ENCODE results near the gene SIRT7.
"Not testable (repeated sequence)": the region's sequence is repeated elsewhere in the genome, so short reads cannot be mapped to it uniquely, and the experiment has no call there.

The SIRT7 gene

DNA sequence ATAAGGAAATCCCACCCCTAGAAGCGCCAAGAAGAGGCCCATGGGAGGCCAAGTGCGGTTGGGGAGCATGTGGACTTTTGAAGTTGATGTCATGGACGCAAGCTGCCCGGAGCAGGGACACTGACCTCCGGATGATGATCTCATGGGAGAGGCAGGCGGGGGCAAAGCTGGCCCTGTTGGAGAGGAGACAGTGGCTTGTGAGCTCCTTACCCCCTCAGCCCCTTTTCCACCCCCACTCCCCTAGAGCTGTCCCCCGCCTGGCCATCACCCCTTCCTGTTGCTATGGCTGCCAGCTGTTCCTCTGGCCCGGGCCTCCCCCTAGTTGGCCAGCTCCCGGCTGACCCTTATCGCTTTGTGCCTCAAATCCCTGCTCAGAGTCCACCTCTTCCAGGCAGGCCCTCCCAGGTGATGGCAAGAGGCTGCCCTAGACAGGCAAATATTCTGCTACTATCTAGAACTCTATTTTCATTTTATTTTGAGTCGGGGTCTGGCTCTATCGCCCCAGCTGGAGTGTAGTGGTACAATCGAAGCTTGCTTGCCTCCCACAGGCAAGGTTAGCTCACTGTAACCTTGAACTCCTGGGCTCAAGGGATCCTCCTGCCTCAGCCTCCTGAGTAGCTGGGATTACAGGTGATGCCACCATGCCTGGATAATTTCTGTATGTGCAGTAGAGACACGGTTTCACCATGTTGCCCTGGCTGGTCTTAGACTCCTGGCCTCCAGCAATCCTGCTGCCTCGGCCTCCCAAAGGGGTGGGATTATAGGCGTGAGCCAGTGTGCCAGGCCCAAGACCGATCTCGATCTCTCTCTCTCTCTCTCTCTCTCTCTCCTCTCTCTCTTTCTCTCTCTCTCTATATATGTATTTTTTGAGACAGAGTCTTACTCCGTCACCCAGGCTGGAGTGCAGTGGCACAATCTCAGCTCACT lies 36.4 kb upstream of the SIRT7 start:
- no peak for FAIRE-seq

DNA sequence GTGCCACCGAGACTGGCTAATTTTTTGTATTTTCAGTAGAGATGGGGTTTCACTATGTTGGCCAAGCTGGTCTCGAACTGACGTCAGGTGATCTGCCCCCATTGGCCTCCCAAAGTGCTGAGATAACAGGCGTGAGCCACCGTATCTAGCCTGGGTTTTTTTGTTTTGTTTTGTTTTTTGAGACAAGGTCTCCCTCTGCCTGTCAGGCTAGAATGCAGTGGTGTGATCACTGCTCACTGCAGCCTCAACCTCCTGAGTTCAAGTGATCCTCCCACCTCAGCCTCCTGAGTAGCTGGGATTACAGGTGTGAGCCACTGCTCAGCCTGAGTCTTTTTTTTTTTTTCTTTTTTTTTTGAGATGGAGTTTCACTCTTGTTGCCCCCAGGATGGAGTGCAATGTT lies 35.5 kb upstream of the SIRT7 start:
- FAIRE-seq, result not testable (repeated sequence)

DNA sequence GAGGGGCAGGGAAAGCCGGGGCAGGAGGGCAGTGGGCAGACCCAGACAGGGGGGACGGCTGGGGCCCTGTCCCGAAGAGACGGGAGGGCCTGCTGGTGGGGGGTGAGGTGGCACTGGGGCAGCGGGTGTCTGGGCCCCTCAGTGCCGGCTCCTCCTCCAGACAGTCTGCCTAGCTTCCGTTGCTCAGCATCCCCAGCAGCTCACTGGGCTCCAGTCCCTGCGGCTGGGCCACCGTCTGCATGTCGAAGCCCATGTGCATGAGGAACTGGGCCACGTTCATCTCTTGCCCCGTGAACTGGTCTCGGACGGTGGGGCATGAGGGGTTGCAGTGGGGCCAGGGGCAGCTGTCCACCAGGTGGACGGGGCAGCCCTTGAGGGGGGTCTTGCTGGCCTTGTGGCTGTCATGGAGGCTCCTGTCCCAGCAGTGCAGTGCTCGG lies 34.8 kb upstream of the SIRT7 start:
- no peak for FAIRE-seq

DNA sequence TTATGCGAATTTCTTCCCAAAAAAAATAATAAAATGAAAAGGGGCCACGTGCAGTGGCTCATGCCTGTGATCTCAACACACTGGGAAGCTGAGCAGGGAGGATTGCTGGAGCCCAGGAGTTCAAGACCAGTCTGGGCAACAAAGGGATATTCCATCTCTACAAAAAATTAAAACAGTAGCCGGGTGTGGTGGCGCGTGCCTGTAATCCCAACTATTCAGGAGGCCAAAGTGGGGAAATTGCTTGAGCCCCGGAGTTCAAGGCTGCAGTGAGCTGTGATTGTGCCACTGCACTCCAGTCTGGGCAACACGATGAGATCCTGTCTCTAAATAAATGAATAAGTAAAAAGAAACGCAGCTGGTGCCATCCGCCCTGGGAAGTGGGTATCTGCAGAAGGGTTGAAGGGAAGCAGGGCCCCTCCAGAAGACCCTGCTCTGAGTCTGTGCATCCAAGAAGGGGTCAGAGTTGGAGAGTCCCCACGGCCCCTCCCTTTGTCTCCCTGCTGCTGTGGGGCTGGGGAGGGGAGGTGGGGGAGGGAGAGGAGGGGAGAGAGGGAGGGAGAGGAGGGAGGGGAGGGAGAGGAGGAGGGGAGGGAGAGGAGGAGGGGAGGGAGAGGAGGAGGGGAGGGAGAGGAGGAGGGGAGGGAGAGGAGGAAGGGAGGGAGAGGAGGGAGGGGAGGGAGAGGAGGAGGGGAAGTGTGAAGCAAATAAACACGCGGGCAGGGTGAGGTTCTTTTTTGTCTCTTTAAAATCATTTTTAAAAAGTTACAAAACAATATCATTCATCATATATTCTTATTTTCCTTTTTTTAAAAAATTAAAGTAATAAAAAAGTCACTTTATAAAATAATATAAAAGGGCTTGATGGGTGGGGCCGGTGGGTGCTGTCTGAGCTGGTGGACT lies 34.1 kb upstream of the SIRT7 start:
- FAIRE-seq, result no peak

DNA sequence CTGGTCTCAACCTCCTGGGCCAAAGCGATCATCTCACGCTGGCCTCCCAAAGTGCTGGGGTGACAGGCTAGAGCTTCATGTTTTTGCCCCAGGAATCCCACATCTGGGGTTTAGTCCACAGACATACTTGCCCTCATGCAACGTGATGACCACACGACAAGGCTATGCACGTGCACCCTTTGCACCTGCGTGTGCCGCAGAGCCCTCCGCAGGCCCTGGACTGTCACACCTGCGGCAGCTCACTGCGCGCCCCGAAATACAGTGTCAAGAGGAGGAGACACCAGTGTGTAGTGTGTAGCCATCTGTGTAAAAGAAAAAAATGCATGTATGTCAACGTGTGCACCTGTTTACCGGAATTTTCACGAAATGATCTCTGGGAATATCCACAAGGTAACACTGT lies 32.5 kb upstream of the SIRT7 start:
- no peak for FAIRE-seq

DNA sequence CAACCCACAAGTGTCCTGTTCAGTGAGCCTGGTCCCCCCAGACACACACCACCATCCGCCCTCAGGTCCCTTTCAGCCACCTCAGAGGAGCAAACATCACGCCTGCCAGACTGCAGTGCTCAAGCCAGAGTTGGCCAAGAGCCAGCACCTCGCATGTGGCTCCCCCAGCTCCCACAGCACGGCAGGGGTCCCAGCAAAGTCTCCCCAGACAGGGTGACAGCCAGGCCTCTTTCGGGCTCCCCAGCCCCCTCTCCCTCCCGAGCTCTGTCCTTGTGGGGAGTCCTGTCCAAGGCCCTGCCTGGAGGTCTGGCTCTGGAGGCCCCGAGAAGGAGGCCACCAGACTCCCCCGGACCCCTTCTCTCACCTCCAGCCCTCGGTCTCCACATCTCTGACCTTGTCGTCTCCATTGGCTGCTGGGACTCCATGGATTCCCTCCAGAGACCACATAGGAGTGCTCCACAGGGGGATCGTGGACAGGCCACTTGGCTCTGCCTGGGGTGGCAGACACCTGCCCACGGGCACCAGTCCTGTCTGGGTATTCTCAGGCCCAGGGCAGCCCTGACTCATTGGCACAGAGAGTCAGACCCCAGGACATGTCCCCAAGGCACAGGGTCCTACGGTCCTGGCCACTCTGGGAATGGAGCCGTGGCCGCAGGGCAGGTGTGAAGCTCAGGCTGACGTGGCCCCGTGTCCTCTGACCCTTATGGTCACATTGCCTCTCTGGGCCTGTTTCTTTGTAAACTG lies 30.8 kb upstream of the SIRT7 start:
- no peak for FAIRE-seq

DNA sequence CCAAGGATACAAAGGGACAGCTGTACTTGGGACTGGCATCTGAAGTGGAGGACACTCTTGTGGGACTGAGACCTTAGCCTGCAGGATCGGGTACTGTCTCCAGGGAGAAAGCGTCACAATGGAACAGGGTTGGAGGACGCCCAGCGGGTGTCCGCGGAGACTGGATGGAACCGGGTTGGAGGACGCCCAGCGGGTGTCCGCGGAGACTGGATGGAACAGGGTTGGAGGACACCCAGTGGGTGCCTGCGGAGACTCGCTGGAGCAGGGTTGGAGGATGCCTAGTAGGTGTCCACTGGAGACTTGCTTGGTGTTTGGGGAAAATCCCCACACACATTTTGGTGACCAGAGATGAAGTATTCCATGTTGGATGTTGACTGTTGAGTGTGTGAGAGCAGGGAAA lies 29.2 kb upstream of the SIRT7 start, which contains the start of gene MYADML2:
MYADML2 (minus strand) TSS at position 45 of the 400 bp plus-strand sequence. CDS start 5,492 bp downstream, outside the sequence.
- FAIRE-seq, result no peak

DNA sequence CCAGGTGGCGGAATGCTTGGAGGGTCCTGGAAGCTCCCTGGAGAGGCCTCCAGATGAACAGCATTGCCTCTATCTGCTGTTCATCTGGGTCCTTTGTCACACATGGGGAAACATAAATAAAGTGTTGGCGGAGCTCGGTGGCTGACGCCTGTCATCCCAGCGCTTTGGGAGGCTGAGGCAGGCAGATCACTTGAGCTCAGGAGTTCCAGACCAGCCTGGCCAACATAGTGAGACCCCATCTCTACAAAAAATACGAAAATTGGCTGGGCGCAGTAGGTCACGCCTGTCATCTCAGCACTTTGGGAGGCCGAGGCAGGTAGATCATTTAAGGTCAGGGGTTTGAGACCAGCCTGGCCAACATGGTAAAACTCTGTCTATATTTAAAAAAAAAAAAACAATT lies 26.9 kb upstream of the SIRT7 start:
- no peak for FAIRE-seq

DNA sequence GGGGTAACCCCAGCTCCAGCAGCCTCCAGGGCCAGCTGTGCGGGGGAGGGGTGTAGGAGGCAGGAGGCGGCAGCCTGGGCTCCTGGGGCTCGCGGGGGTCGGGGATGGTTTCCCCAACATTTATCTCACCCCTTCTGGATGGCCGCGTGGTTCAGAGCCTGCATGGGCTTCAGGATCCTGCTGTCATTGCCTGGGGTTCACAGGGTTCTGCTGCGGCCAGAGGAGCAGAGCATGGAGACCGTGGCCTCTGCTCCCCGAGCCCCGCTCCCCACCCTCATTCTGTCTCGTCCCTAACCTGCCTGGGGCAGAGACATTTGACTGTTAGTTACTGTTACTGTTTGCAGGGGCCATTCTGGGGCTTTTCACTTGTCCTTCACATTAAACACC lies 24.2 kb upstream of the SIRT7 start:
- FAIRE-seq, result no peak

DNA sequence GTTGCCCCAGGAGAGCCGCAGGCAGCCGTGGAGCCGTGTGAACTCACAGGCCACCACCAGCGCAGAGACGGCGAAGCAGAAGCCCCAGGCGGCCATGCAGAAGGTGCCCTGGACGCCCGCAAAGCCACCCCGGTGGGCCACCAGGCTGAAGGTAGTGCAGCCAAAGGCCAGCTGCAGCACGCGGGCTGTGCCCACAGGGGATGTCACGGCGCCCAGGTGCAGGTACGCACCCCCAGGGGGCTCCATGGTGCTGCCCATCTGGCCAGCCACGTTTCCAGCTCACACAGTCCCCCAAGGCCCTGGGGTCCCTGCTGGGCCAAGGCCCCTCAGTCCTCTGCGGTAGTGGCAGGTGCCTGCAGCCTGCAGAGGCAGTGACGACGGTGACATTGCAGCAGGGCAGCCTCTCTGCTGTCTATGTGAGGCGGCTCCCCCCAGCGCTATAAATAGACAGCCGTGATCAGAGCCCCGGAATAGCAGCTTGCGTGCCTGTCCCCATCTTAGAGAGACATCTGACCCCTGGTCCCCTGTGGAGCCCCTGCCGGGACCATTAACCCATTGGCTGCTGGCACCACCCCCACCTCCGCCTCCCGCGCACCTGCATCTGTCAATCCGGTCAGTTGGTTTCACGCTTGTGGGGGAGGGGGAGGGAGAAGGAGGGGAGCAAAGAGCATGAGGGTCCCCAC lies 23.6 kb upstream of the SIRT7 start:
- FAIRE-seq, result no peak

DNA sequence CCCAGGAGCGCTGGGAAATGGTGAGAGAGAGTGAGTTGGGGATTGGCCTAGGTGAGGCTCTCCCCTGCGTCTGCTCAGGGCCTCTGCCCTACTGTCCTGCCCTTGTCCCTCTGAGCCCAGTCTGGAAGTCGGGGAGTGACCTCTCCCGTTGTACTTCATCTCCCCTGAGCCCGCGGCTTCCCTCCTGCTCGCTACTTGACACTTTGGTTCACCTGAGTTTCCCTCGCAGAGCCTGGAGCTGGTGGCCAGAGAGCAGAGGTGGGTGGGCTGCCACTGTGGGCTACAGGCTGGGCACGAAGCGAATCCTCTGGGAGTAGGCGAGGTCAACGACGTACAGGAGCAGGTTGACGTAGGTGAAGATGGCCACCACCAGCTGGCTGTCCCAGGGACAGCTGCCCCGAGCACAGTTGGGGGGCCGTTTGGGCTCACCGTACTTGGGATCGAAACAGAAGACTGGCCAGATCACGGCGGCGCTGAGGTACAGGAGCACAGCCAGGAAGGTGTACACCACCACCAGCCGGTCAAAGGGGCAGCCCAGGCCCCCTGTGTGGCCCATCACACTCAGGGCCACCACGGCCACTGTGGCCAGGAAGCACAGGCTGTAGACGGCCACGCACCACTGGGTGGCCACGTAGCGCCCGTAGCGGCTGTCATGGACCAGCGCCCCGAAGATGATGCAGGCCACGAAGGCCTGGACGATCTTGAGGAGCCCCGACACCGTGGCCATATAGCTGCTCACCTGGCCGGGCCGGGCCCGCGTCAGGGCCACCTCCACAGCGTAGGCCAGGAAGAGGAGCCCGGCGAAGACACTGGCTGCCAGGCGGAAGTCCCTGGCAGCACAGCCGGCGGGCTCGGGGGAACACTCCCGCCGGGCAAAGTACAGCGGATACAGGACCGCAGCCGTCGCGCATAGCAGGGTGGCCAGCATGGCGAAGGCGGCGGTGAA lies 22.8 kb upstream of the SIRT7 start:
- FAIRE-seq, result no peak

DNA sequence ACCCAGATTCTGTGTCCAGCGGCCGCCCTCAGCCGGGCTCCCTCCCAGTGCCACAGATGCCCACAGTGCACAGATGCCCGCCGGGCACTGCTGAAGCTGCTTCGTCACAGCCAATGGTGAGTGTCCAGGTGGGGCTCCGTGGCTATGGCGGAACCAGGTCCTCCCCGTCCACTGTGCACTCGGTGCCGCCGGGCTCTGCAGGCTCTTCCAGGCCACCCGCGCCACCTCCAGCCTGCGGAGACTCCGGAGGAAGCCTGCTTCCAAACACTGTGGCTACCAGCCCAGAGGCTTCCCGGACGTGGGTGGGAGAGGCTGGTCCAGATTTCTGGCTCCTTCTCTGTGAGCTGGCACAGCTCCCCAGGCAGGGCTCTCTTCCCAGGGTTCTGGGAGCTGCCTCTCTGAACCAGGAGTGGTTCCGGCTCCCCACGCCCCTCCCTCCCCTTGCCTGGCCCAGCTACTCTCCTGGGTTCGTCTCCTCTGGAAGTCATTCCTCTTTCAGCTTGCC lies 22.0 kb upstream of the SIRT7 start:
- FAIRE-seq, result no peak

DNA sequence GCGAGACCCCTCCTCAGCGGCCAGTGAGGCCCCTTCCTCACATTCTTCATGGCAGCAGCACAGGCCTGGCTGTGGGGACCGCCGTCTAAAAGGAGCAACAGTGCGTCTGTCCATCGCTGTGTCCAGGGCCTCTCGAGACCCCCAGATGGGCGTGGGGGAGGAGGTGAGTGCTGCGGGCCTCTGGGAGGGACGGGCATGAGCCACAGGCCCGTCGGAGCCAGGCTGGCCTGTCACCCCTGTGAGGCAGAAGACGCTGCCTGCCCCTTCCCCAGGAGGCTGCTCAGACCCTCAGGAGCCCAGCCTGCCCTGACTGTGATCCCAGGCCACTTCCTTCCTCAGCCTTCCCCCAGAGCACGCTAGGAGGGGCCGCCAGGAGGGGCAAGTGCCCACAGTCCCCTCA lies 21.2 kb upstream of the SIRT7 start:
- no peak for FAIRE-seq

DNA sequence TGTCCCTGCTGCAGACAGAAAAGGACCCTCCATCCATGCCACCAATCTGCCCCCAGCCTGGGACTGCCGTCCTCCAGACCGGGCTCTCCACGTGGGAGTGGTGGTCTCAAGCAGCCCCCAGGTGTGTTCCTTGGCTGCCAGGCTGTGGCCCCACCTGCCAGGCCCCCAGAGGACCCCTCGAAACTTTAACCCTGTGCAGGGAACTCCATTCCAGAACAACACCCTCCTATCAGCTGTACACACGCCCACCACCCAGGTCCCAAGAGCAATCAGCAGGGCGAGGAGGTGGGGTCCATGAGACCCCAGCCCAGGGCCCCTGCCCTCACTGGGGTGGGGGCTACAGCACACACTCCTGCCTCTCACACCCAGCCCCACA lies 17.7 kb upstream of the SIRT7 start:
- FAIRE-seq, result no peak

DNA sequence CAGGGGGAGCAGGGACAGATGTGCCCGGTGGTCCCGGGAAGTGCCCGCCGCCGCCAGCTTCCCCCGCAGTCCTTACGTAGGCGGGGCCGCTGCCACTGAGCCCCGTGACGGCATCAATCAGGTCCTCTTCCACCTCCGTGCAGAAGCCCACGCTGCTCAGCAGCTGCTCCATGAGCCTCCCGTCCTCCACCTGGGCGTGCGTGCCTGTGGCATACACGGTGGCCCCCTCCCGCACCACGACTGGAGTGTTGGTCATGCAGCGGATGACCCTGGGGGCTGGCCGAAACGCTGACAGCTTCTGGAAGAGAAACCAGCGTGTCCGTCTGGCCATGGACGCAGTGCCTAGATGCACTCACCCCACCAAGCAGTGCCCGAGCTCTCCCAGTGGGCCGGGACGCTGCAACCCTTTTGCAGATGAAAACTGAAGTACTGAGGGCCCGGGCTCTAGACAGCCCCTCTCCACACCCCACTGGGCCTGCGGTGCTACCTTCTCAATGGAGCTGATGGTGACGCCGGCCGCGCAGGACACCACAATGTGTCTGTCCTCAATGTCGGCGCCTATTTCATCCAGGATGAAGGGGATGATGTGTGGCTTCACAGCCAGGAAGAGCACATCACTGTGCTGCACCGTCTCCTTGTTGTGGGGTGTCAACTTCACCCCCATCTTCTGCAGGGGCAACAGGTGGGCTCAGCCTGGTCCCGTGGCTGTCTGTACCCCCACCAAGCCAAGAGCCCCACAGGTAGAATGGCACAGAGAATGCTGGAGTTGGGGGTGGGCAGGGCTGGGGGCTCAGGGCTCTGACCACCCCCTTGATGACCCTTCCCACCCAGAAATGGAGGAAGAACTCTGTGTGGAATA lies 17.1 kb upstream of the SIRT7 start:
- FAIRE-seq, result no peak

DNA sequence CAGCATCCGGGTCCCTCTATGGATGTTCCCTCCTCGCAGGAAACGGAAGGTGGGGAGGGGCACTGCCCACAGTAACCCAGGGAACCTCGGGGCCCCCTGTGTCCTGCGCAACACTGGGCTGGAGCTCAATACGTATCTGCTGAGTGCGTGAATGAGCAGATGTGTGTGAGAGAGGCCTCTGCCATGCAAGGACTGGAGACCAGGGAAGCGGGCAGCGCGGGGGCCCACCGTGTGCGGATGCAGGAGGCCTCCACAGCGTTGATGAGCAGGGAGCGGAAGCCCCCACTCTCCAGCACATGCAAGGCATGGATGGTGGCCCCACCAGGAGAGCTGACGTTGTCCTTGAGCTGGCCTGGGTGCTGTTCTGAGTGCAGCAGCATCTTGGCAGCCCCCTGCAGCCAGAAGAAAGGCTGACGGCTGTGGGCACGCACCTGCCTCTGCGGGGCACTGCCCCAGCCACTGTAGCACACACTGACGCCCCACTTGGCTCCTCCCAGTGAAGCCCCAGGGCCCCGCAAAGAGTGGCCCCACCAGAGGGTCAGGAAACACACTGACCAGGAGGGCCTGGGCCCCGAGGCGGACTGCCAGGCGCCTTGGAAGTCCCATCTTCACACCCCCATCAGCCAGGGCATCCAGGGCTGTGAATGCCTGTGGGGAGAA lies 16.3 kb upstream of the SIRT7 start:
- no peak for FAIRE-seq

DNA sequence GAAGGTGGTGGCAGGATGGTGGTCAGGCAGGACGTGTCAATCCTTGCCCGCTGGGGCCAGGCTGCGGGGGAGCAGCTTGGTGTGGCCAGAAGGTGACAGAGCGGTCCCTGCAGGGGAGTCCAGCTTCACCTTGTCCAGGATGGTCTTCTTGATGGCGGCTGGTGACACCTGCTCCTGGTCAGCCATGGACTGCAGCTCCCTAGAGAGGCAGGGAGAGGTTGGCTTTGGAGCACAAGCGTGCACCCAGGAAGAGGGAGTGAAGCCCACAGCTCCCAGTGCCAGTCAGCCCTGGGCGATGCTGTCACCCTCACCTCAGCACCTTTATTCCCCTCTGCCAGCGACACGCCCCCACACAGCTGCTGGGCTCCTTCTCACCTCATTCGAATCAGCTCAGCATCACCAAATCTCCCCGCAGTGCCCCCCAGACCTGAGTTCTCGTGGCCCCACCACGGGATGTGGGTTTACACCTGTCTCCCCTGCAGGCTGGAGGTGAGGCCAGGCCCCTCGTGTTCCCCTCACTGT lies 15.3 kb upstream of the SIRT7 start:
- FAIRE-seq, result no peak

DNA sequence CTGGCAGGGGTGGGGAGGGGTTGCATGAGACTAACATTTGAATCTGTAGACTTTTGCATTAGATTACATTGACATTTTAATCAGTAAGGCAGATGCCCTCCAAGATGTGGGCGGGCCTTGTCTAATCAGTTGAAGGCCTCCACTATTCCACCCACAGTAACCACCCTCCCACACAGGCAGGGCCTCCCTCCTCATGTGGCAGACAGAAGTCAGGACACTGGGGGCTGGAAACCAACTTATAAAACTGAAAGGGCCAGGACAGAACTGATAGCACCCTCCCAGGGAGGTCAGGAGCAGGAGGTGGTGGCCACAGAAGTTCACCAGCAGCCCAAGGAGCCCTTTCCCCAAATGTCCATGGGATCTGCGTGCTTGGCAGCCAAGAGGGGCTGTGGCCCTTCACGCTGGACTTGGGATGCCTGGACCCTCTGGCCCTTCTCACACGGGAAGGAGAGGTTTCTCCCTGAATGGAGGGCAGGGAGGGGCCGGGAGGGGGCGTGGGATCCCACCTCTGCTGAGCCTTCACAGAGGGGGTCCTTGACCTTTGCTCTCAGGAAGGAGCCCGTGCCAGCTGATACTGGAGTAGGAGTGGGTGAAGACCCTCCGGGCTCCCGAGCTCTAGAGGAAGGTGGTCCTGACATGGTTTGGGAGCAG lies 14.5 kb upstream of the SIRT7 start:
- no peak for FAIRE-seq

Measured in G401.6 (cell line).